GM23338 (cell line): ENCODE data around the gene SCNN1G. TPM values are rescaled to one million over a fixed set of nuclear protein-coding genes. Genes with fewer than 3 reads are reported as not detected.

Experiments
- ATAC-seq: fragments of 200-7000 bp; cut with Tn5 transposase; 3 replicates; pipeline ENCODE4 v1.9.1; 2020
- DNase-seq: peaks from one replicate; pipeline ENCODE4 v3.0.0-alpha.2; 2015; ENCODE audit warnings: low spot score
- H2AFZ ChIP-seq: fragments of 200-600 bp; sonication (generic); 2 replicates; pipeline ENCODE4 v1.8.0; 2016; ENCODE audit warnings: antibody characterized with exemption, mild to moderate bottlenecking, moderate library complexity
- H3F3A ChIP-seq: fragments of 200-600 bp; sonication (generic); replicated peaks from 2 replicates; pipeline ENCODE4 v1.8.0; 2017; ENCODE audit warnings: antibody characterized with exemption, mixed run types, low read depth
- H3K27ac ChIP-seq: fragments of 200-600 bp; sonication (generic); 2 replicates; pipeline ENCODE4 v1.6.1; 2016; ENCODE audit warnings: low read depth
- H3K27me3 ChIP-seq: fragments of 200-600 bp; sonication (generic); 2 replicates; pipeline ENCODE4 v1.8.0; 2016; ENCODE audit warnings: mild to moderate bottlenecking, mixed run types, moderate library complexity; ENCODE audit not compliant: insufficient read depth
- H3K36me3 ChIP-seq: fragments of 200-600 bp; sonication (generic); 2 replicates; pipeline ENCODE4 v1.8.0; 2016; ENCODE audit warnings: mild to moderate bottlenecking; ENCODE audit not compliant: insufficient read depth
- H3K4me1 ChIP-seq: fragments of 200-600 bp; sonication (generic); 2 replicates; pipeline ENCODE4 v1.8.0; 2016; ENCODE audit warnings: mild to moderate bottlenecking, moderate library complexity; ENCODE audit not compliant: insufficient read depth
- H3K4me2 ChIP-seq: fragments of 200-600 bp; sonication (generic); 2 replicates; pipeline ENCODE4 v1.7.1; 2017; ENCODE audit warnings: mixed run types
- H3K4me3 ChIP-seq: fragments of 200-600 bp; sonication (generic); 2 replicates; pipeline ENCODE4 v1.6.1; 2016; ENCODE audit warnings: mixed run types
- H3K79me2 ChIP-seq: fragments of 200-600 bp; sonication (generic); replicated peaks from 2 replicates; pipeline ENCODE4 v1.8.0; 2017; ENCODE audit warnings: mild to moderate bottlenecking; ENCODE audit not compliant: insufficient read depth
- H3K9me2 ChIP-seq: fragments of 200-600 bp; sonication (generic); 2 replicates; pipeline ENCODE4 v1.8.0; 2017; ENCODE audit not compliant: insufficient read depth
- H4K20me1 ChIP-seq: fragments of 200-600 bp; sonication (generic); replicated peaks from 2 replicates; pipeline ENCODE4 v1.8.0; 2017; ENCODE audit warnings: mild to moderate bottlenecking; ENCODE audit not compliant: insufficient read depth
- H3K27ac Mint-ChIP-seq: 2 replicates; pipeline ENCODE4 v1.8.0; 2020; ENCODE audit warnings: inconsistent platforms, mild to moderate bottlenecking, moderate library complexity, mixed read lengths
- H3K27me3 Mint-ChIP-seq: 3 replicates; pipeline ENCODE4 v1.8.0; 2022; ENCODE audit warnings: low read depth, mild to moderate bottlenecking, moderate library complexity, mixed read lengths, inconsistent platforms; ENCODE audit not compliant: insufficient read depth, poor library complexity
- H3K36me3 Mint-ChIP-seq: 3 replicates; pipeline ENCODE4 v1.8.0; 2021; ENCODE audit warnings: low read depth, mild to moderate bottlenecking, inconsistent platforms, moderate library complexity, mixed read lengths
- H3K4me1 Mint-ChIP-seq: 3 replicates; pipeline ENCODE4 v1.8.0; 2020; ENCODE audit warnings: mild to moderate bottlenecking, inconsistent platforms, mixed read lengths
- H3K4me3 Mint-ChIP-seq: 3 replicates; pipeline ENCODE4 v1.8.0; 2021; ENCODE audit warnings: moderate library complexity, mild to moderate bottlenecking, inconsistent platforms, mixed read lengths
- H3K9me3 Mint-ChIP-seq: 3 replicates; pipeline ENCODE4 v1.8.0; 2020; ENCODE audit warnings: moderate library complexity, mild to moderate bottlenecking, inconsistent platforms, mixed read lengths
- CREB1 ChIP-seq: fragments of 250-450 bp; sonication (Bioruptor Pico); IDR thresholded peaks from 2 replicates; pipeline ENCODE4 v1.5.0; 2020; ENCODE audit warnings: low read depth, mild to moderate bottlenecking, moderate library complexity
- ETS1 ChIP-seq: IDR thresholded peaks from 2 replicates; pipeline ENCODE4 v1.6.1; 2016; ENCODE audit warnings: antibody characterized with exemption
- EZH2 ChIP-seq: fragments of 200-600 bp; sonication (generic); IDR thresholded peaks from one replicate; pipeline ENCODE4 v1.8.0; 2017; ENCODE audit warnings: antibody characterized with exemption, mild to moderate bottlenecking, low read depth; ENCODE audit not compliant: unreplicated experiment
- POLR2AphosphoS5 ChIP-seq: IDR thresholded peaks from 2 replicates; pipeline ENCODE4 v1.6.1; 2016; ENCODE audit warnings: antibody characterized with exemption, low read depth
- REST ChIP-seq: IDR thresholded peaks from one replicate; pipeline ENCODE4 v1.6.1; 2018; ENCODE audit warnings: antibody characterized with exemption; ENCODE audit not compliant: unreplicated experiment
- STAT1 ChIP-seq: IDR thresholded peaks from one replicate; pipeline ENCODE4 v1.6.1; 2016; ENCODE audit warnings: antibody characterized with exemption; ENCODE audit not compliant: unreplicated experiment
- ZNF114 ChIP-seq: fragments of 250-450 bp; sonication (Bioruptor Pico); IDR thresholded peaks from 2 replicates; pipeline ENCODE4 v1.5.0; 2020; ENCODE audit warnings: mild to moderate bottlenecking, moderate library complexity
- ZNF462 ChIP-seq: fragments of 250-450 bp; sonication (Bioruptor Pico); IDR thresholded peaks from 2 replicates; pipeline ENCODE4 v1.5.0; 2020; ENCODE audit warnings: mild to moderate bottlenecking, moderate library complexity
- polyA plus RNA-seq: library from polyadenylated mRNA; unstranded; fragments of >200 nt; fragmentation: Nextera tagmentation; extraction: Ambion mirVana; gene quantifications from 2 replicates; pipeline ENCODE4 v1.2.1, GENCODE V29; 2016
- total RNA-seq: library from RNA; depleted of rRNA; stranded (reverse); fragments of >200 nt; shearing (Covaris generic); gene quantifications from 2 replicates; pipeline ENCODE4 v1.2.3, GENCODE V29; 2014

Gene SCNN1G
- total and polyA plus RNA-seq, 2 experiments from 2014 or later = 0.97 to 1.1 TPM

GRCh38 chr16:23194497-23195221 lies 12.1 kb downstream of the SCNN1G start:
- H3K27me3 Mint-ChIP-seq = peaks cover 3% of the 10 kb centered on the region
- ATAC-seq (no peak), DNase-seq (no peak)
- peaks cover 3% of the 10 kb centered on the region; the same call in 1 of the 2 replicates for H3F3A ChIP-seq
- no peak overlapping the region for H3K27ac ChIP-seq
- peaks cover 4% of the 10 kb centered on the region; the same call in 1 of the 2 replicates for H4K20me1 ChIP-seq
- no peak overlapping the region for H3K4me2 ChIP-seq
- peaks cover 27% of the 10 kb centered on the region for H3K4me1 ChIP-seq
- H2AFZ ChIP-seq = no peak overlapping the region
- no peaks in the 10 kb centered on the region for H3K79me2 ChIP-seq
- H3K36me3 Mint-ChIP-seq = no peaks in the 10 kb centered on the region
- H3K27me3 ChIP-seq = no peaks in the 10 kb centered on the region
- H3K36me3 ChIP-seq = no peaks in the 10 kb centered on the region
- H3K4me3 Mint-ChIP-seq = no peak overlapping the region
- H3K4me1 Mint-ChIP-seq = peaks cover 17% of the 10 kb centered on the region
- H3K27ac Mint-ChIP-seq = no peak overlapping the region
- H3K9me3 Mint-ChIP-seq = no peaks in the 10 kb centered on the region
- H3K9me2 ChIP-seq = no peaks in the 10 kb centered on the region
- TF ChIP-seq ZNF462 = no peak
- no peak for TF ChIP-seq EZH2
- TF ChIP-seq REST = no peak
- TF ChIP-seq ZNF114 (CRISPR knock-in tag) = no peak
- no peak for TF ChIP-seq STAT1
- no peak for TF ChIP-seq ETS1
- no peak for TF ChIP-seq POLR2AphosphoS5
- no peak for TF ChIP-seq CREB1 (CRISPR knock-in tag)
- no peak overlapping the region for H3K4me3 ChIP-seq
